Adrenal gland (tissue), 12 donors: ENCODE results near the gene PIK3CB. TPM values are rescaled to one million over a fixed set of nuclear protein-coding genes. Genes with fewer than 3 reads are reported as not detected.
"Not testable (repeated sequence)": the region's sequence is repeated elsewhere in the genome, so short reads cannot be mapped to it uniquely, and the experiment has no call there.

Source experiments
- DNase-seq, 7 donors: peaks; one replicate each; pipeline ENCODE4 v3.0.0-alpha.2; 2019 to 2020
- H3K27ac ChIP-seq, 5 donors: fragments of 200-600 bp; sonication (generic) in 4 of 5; 1 replicate in 3 of 5; 2 replicates in 2 of 5; pipeline versions ENCODE4 v1.5.1 to v1.8.0; 2016 to 2020; ENCODE audit warnings: mild to moderate bottlenecking in 1 of 5
- H3K27me3 ChIP-seq: fragments of 200-600 bp; 2 replicates; pipeline ENCODE4 v1.8.0; 2021
- H3K36me3 ChIP-seq, 2 donors: fragments of 200-600 bp; replicated peaks in 1 of 2; 1 replicate in 1 of 2; 2 replicates in 1 of 2; pipeline versions ENCODE4 v1.5.1 to v1.8.0; 2018 to 2022
- H3K4me1 ChIP-seq, 2 donors: fragments of 200-600 bp; replicated peaks in 1 of 2; 1 replicate in 1 of 2; 2 replicates in 1 of 2; pipeline versions ENCODE4 v1.5.1 to v1.8.0; 2018 to 2021
- H3K4me3 ChIP-seq, 4 donors: fragments of 200-600 bp; sonication (generic) in 3 of 4; one replicate each; pipeline ENCODE4 v1.5.1; 2016 to 2018
- H3K9me3 ChIP-seq, 3 donors: fragments of 200-600 bp; sonication (generic) in 1 of 3; replicated peaks in 1 of 3; 1 replicate in 2 of 3; 2 replicates in 1 of 3; pipeline versions ENCODE4 v1.5.1 to v1.8.0; 2016 to 2021
- CTCF ChIP-seq, 6 experiments: fragments of 450-650 bp in 4 of 6; fragments of 200-600 bp in 2 of 6; sonication (generic) in 1 of 6; IDR thresholded peaks; 1 replicate in 5 of 6; 2 replicates in 1 of 6; pipeline versions ENCODE4 v1.5.1 to v1.8.0; 2016 to 2021; ENCODE audit warnings: antibody characterized with exemption in 6 of 6, mild to moderate bottlenecking in 2 of 6, moderate library complexity in 1 of 6
- POLR2A ChIP-seq, 2 donors: fragments of 450-650 bp; IDR thresholded peaks; one replicate each; pipeline ENCODE4 v1.6.1; 2017; ENCODE audit warnings: antibody characterized with exemption in 2 of 2, mild to moderate bottlenecking in 2 of 2, moderate library complexity in 1 of 2
- WGBS, 4 donors: extraction: QIAGEN DNeasy Blood & Tissue Kit in 2 of 4; methylation state at CpG; one replicate each; pipeline versions ENCODE4 v1.1.5 to v1.1.7; 2013 to 2017; 5-methylcytosine and 5-hydroxymethylcytosine counted together
- intact Hi-C, 2 donors: fragments of 100-400 bp; cut with DNase I; formaldehyde crosslinking; loops; one replicate each; pipeline versions ENCODE4 v1.14.1 to v1.15.0; 2022 to 2023
- polyA plus RNA-seq, 3 donors: library from polyadenylated mRNA; stranded (reverse); fragments of 200-250 nt in 2 of 3; fragments of 350-450 nt in 1 of 3; fragmentation: Illumina TruSeq in 1 of 3; extraction: RNeasy Lipid Tissue Mini Kit (QIAGEN cat#74804) in 1 of 3; gene quantifications; one replicate each; pipeline ENCODE4 v1.2.3, GENCODE V29; 2013 to 2014
- total RNA-seq, 9 donors: library from RNA; depleted of rRNA in 4 of 9; stranded (reverse); fragments of >200 nt in 4 of 9; fragments of 120-200 nt in 1 of 9; fragmentation: NEBNext Ultra II Directional in 1 of 9; extraction: Animal tissue kit (Norgen Biotek cat#: 25700) in 1 of 9; gene quantifications; one replicate each; pipeline versions ENCODE4 v1.1.0 to v1.2.4, GENCODE V29; 2013 to 2023
- donor health status: healthy with polysubstance abuse.
- donor health status: Bipolar disorder and iron deficiency.
- donor health status: DM: yes; HTN: yes; CAD: no.
- donor health status: DM: no; HTN: no; CAD: no.
- donor health status: DM: no; HTN: no; CAD: no.
- donor health status: DM: yes; HTN: yes; CAD: no.

PIK3CB gene
- total and polyA plus RNA-seq, 12 donors = 4.6 to 26.0 (median 15.5) TPM

- Histone ChIP-seq H3K27ac (no peak overlapping the region), H3K9me3 (no peaks in the 10 kb centered on the region), H3K27me3 (no peaks in the 10 kb centered on the region), H3K4me3 (no peak overlapping the region), H3K36me3 (no peaks in the 10 kb centered on the region), H3K4me1 (peaks cover 0 to 8% of the 10 kb centered on the region in 2 donors)
- no peak for DNase-seq
- TF ChIP-seq CTCF (IDR thresholded peaks at IDR 0.05) = no peak
- TF ChIP-seq POLR2A (IDR thresholded peaks at IDR 0.05) = no peak
- intact Hi-C loops = no loop called here
- WGBS, 4 donors = 60 to 79% (median 76%) methylated on average over 3 of the region's 3 CpGs
These were observed 28.2 kb downstream of the PIK3CB start for GRCh38 chr3:138806376-138807080.

GRCh38 chr3:138803006-138803653, 31.6 kb downstream of the PIK3CB start:
- H3K27me3 ChIP-seq = no peaks in the 10 kb centered on the region
- no peaks in the 10 kb centered on the region for H3K9me3 ChIP-seq
- H3K36me3 ChIP-seq = no peaks in the 10 kb centered on the region
- no peak for TF ChIP-seq POLR2A (IDR thresholded peaks at IDR 0.05)
- no peak for TF ChIP-seq CTCF (IDR thresholded peaks at IDR 0.05)
- DNase-seq = no peak
- H3K4me1 ChIP-seq = peaks cover 0 to 6% of the 10 kb centered on the region in 2 donors
- intact Hi-C loops = no loop called here
- WGBS, 4 donors = 88 to 96% (median 90%) methylated on average over 2 of the region's 2 CpGs
- H3K4me3 ChIP-seq = no peak overlapping the region
- no peak overlapping the region for H3K27ac ChIP-seq

GRCh38 chr3:138802223-138802622, 32.5 kb downstream of the PIK3CB start:
- H3K4me3 ChIP-seq, H3K9me3 ChIP-seq, H3K27ac ChIP-seq, intact Hi-C loops, H3K4me1 ChIP-seq, H3K27me3 ChIP-seq, DNase-seq, H3K36me3 ChIP-seq: not testable (repeated sequence)
- 94 to 97% (median 95%) methylated on average over 6 of the region's 6 CpGs for WGBS, 4 donors

- intact Hi-C loops = no loop called here
- H3K4me3 ChIP-seq = no peak overlapping the region
- WGBS, 4 donors = 95 to 98% (median 96%) methylated on average over 3 of the region's 3 CpGs
- TF ChIP-seq POLR2A (IDR thresholded peaks at IDR 0.05) (no peak), CTCF (IDR thresholded peaks at IDR 0.05) (no peak)
- DNase-seq = peak in 1 of 7 donors; percentile 21
- H3K9me3 ChIP-seq = no peaks in the 10 kb centered on the region
- H3K27ac ChIP-seq = no peak overlapping the region
- H3K4me1 ChIP-seq = peaks cover 0 to 3% of the 10 kb centered on the region in 2 donors
- H3K36me3 ChIP-seq = no peaks in the 10 kb centered on the region
- no peaks in the 10 kb centered on the region for H3K27me3 ChIP-seq
These were observed 32.9 kb downstream of the PIK3CB start for GRCh38 chr3:138801792-138802191.
